Vein endothelial cell (primary cell): ENCODE results near the gene ZNF202. TPM values are rescaled to one million over a fixed set of nuclear protein-coding genes. Genes with fewer than 3 reads are reported as not detected.

Source experiments
- small RNA-seq: library from RNA; depleted of rRNA; stranded (forward); fragments of <200 nt; gene quantifications from one replicate; pipeline ENCODE3, GENCODE V24; 2012
- total RNA-seq: library from RNA; depleted of rRNA; stranded (reverse); fragments of >200 nt; gene quantifications from 2 replicates; pipeline ENCODE4 v1.2.3, GENCODE V29; 2012

Gene ZNF202
- 7.5 and 9.6 TPM in 2 replicates for total RNA-seq

DNA sequence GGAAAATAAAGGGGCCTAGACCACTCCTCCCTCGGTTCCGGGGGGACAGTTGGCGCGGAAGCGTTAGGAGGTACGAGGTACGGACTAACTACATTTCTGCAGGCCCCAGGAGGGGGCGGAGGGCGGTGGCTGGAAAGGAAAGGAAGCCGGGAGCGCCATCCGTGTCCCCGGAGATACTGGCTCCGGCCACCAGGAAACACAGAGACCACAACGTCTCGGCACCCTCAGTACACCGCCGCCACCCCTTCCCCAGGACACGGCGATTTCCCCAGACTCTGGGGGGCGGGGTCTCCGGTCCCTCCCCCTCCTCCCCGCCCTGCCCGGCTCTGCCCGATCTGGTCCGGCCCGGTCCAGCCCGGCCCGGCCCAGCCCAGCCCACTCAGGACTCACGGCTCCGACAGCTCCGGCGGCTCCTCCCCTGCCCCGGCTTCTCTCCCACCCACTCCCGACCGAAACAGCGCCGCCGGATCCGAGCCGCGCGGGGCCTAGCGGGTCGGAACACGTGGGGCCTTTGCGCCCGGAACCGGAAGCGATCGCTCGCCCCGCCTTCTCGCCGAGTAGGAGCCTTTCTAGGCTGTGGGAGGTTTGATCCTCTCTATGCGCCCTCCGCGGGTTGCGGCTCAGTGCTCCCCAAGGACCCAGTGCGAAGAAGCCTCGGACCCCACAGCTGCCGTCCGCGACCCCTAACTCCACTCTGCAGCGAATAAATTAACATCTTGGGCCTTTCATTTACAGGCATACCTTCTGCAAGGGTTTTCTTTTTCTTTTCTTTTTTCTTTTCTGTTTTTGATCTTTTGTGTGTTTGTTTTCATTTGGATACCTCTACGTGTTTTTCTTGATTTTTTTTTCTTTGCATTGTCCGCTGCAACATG lies at the start of gene ZNF202:
ZNF202 (minus strand) TSS at position 502 of the 872 bp plus-strand sequence. CDS start 10,772 bp downstream, outside the sequence.

DNA sequence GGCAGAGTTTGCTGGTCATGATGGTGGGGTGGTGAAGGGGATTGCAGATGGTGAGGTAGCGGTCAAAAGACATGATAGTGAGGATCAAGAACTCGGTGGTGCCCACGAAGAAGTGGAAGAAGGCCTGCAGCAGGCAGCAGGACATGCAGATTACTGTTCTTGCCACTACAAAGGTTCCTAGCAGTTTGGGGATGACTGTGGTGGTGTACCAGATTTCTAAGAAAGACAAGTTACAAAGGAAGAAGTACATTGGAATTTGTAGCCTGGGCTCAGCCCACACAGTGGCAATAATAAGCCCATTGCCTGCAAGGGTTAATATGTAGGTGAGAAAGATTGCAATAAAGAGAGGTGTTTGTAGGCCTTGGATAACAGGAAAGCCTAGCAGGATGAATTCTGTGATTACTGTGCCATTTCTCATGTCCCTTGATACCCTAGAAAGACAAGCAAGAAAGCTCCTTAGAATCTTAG lies 12.7 kb upstream of the ZNF202 start, which contains the start of gene OR6X1:
OR6X1 (minus strand) TSS at position 418 of the 468 bp plus-strand sequence; CDS start at position 418, 0 bp downstream.

Small RNAs within 50 kb of the gene (small RNA-seq; reads per million reads assigned to genes)
- 3.1 reads per million, percentile 88 among the genes with 10 or more reads in this experiment for gene RNU1-21P

Other genes with a start within 250 kb of the ZNF202 start
- gene SCN3B, start 87.0 kb downstream of the ZNF202 start, total RNA-seq = 0.65 and 1.7 TPM in 2 replicates
- not detected in 2 replicates for gene OR6X1, start 12.9 kb upstream of the ZNF202 start, total RNA-seq
- gene OR6M1, start 64.7 kb upstream of the ZNF202 start, total RNA-seq = not detected in 2 replicates
- not detected in 2 replicates for gene TMEM225, start 144.0 kb upstream of the ZNF202 start, total RNA-seq
- not detected in 2 replicates for gene OR8D4, start 160.5 kb upstream of the ZNF202 start, total RNA-seq
- not detected in 2 replicates for gene OR4D5, start 198.0 kb upstream of the ZNF202 start, total RNA-seq
- not detected in 2 replicates for gene OR6T1, start 202.2 kb upstream of the ZNF202 start, total RNA-seq
- gene OR10S1, start 236.1 kb upstream of the ZNF202 start, total RNA-seq = not detected in 2 replicates